GM04504 (cell line): ENCODE measurements around the gene ORAI2.
"Not testable (repeated sequence)": the region's sequence is repeated elsewhere in the genome, so short reads cannot be mapped to it uniquely, and the experiment has no call there.

Experiments used
- DNase-seq: peaks from one replicate; pipeline ENCODE4 v3.0.0-alpha.2; 2012; ENCODE audit warnings: low read depth

The ORAI2 gene

GRCh38 chr7:102503141-102503540, 69.8 kb downstream of the ORAI2 start:
- DNase-seq, result not testable (repeated sequence)

GRCh38 chr7:102505298-102506185, 72.2 kb downstream of the ORAI2 start:
- not testable (repeated sequence) for DNase-seq
